Fibroblast of mammary gland (primary cell): ENCODE measurements around the gene ETFRF1.

Source experiments
- DNase-seq: peaks from one replicate; pipeline ENCODE4 v3.0.0-alpha.2; 2010; ENCODE audit warnings: low read depth
- H3K4me3 ChIP-seq: 2 replicates; pipeline ENCODE4 v1.5.1; 2011; ENCODE audit warnings: low read depth, mild to moderate bottlenecking, low read length, moderate library complexity; ENCODE audit not compliant: control insufficient read depth
- CTCF ChIP-seq: conservative IDR thresholded peaks from 2 replicates; pipeline ENCODE4 v1.5.1; 2011; ENCODE audit warnings: low read depth, low read length, inconsistent platforms; ENCODE audit not compliant: control insufficient read depth, insufficient read depth

ETFRF1 gene

GRCh38 chr12:25207846-25208245, 12.8 kb downstream of the ETFRF1 start:
- no peak for TF ChIP-seq CTCF
- H3K4me3 ChIP-seq: no peak overlapping the region
- no peak for DNase-seq

GRCh38 chr12:25208554-25208953, 13.5 kb downstream of the ETFRF1 start:
- H3K4me3 ChIP-seq: no peak overlapping the region
- DNase-seq: no peak
- TF ChIP-seq CTCF: no peak

- no peak for DNase-seq
- TF ChIP-seq CTCF: no peak
Observed at GRCh38 chr12:25213338-25213737, 18.3 kb downstream of the ETFRF1 start.

GRCh38 chr12:25236190-25236589, 41.2 kb downstream of the ETFRF1 start:
- TF ChIP-seq CTCF: no peak
- DNase-seq: peak; percentile 41
- no peak overlapping the region for H3K4me3 ChIP-seq

More at GRCh38 chr12:25213338-25213737, 18.3 kb downstream of the ETFRF1 start:
- H3K4me3 ChIP-seq: no peak overlapping the region

- TF ChIP-seq CTCF: no peak
- DNase-seq: no peak
- H3K4me3 ChIP-seq: no peak overlapping the region
Observed at GRCh38 chr12:25236626-25237025, 41.6 kb downstream of the ETFRF1 start.

- DNase-seq: peak; percentile 67
- H3K4me3 ChIP-seq: no peak overlapping the region
- TF ChIP-seq CTCF: peak; percentile 68
Observed at GRCh38 chr12:25241167-25242020, 46.4 kb downstream of the ETFRF1 start.
